Heart right ventricle (tissue), 16 donors: ENCODE data around the gene PLA2G4E. TPM values are rescaled to one million over a fixed set of nuclear protein-coding genes. Genes with fewer than 3 reads are reported as not detected.

ENCODE experiments used
- ATAC-seq, 8 donors: fragments of 200-7000 bp; cut with Tn5 transposase; one replicate each; pipeline ENCODE4 v1.9.1; 2020; ENCODE audit warnings: mild to moderate bottlenecking in 8 of 8, moderate library complexity in 8 of 8, moderate number of reproducible peaks in 1 of 8
- DNase-seq, 2 donors: peaks; one replicate each; pipeline ENCODE4 v3.0.0-alpha.2; 2020
- H3K27ac ChIP-seq, 10 donors: fragments of 200-600 bp; sonication (generic) in 2 of 10; one replicate each; pipeline versions ENCODE4 v1.5.0 to v1.8.0; 2020 to 2022; ENCODE audit warnings: mild to moderate bottlenecking in 3 of 10
- H3K27me3 ChIP-seq, 7 donors: fragments of 200-600 bp; one replicate each; pipeline ENCODE4 v1.8.0; 2021 to 2022; ENCODE audit warnings: mild to moderate bottlenecking in 2 of 7
- H3K36me3 ChIP-seq, 9 donors: fragments of 200-600 bp; sonication (generic) in 1 of 9; one replicate each; pipeline versions ENCODE4 v1.5.0 to v1.8.0; 2020 to 2022; ENCODE audit warnings: mild to moderate bottlenecking in 2 of 9
- H3K4me1 ChIP-seq, 9 donors: fragments of 200-600 bp; sonication (generic) in 1 of 9; one replicate each; pipeline versions ENCODE4 v1.5.0 to v1.8.0; 2020 to 2022; ENCODE audit warnings: mild to moderate bottlenecking in 4 of 9
- H3K4me3 ChIP-seq, 10 donors: fragments of 200-600 bp; sonication (generic) in 2 of 10; one replicate each; pipeline versions ENCODE4 v1.5.0 to v1.8.0; 2020 to 2022; ENCODE audit warnings: mild to moderate bottlenecking in 7 of 10, moderate library complexity in 2 of 10
- H3K9me3 ChIP-seq, 11 donors: fragments of 200-600 bp in 10 of 11; sonication (generic) in 2 of 11; one replicate each; pipeline versions ENCODE4 v1.5.0 to v1.8.0; 2013 to 2022; ENCODE audit warnings: mild to moderate bottlenecking in 2 of 11, control low read depth in 1 of 11, moderate library complexity in 1 of 11
- CTCF ChIP-seq, 9 donors: fragments of 200-600 bp; sonication (generic) in 2 of 9; IDR thresholded peaks; one replicate each; pipeline versions ENCODE4 v1.5.0 to v1.8.0; 2021 to 2022; ENCODE audit warnings: antibody characterized with exemption in 9 of 9, mild to moderate bottlenecking in 5 of 9, moderate library complexity in 1 of 9
- WGBS, 2 donors: extraction: QIAGEN DNeasy Blood & Tissue Kit; methylation state at CpG; one replicate each; pipeline ENCODE4 v1.1.7; 2013; ENCODE audit warnings: inconsistent platforms in 1 of 2; 5-methylcytosine and 5-hydroxymethylcytosine counted together
- intact Hi-C, 10 donors: fragments of 100-400 bp; cut with DNase I; formaldehyde crosslinking; loops; one replicate each; pipeline versions ENCODE4 v1.11.1 to v1.14.2; 2022
- polyA plus RNA-seq, 2 donors: library from polyadenylated mRNA; stranded (reverse); fragments of 200-250 nt; gene quantifications; one replicate each; pipeline ENCODE4 v1.2.3, GENCODE V29; 2013
- total RNA-seq, 10 donors: library from RNA; stranded (reverse); fragmentation: NEBNext Ultra II Directional in 3 of 10; extraction: Animal tissue kit (Norgen Biotek cat#: 25700) in 3 of 10; gene quantifications; one replicate each; pipeline versions ENCODE4 v1.2.1 to v1.2.4, GENCODE V29; 2021 to 2023
- donor health status: Arrhythmogenic right ventricular cardiomyopathy.
- donor health status: ischemic (EF 13 %, LVEDD 7.1; RV severe dilation, severe dysfunction).
- donor health status: healthy with polysubstance abuse.
- donor health status: DM: no; HTN: yes; CAD: no.
- donor health status: DM: no; HTN: no; CAD: no.
- donor health status: ischemic (EF 25% LVEDD 6.9; RV normal size, moderate dysfunction).
- donor health status: ischemic (EF 25% LVEDD 5.7; RV mildly dilated, moderate dysfunction).
- donor health status: healthy.
- donor health status: DM: yes; HTN: yes; CAD: no.
- donor health status: Ischemic cardiomyopathy.
- donor health status: ischemic (EF 35%, LVEDD 5.7; RV mildly dilated, moderate dysfunction).
- donor health status: nonischemic (EF 11% LVEDD 7.7; RV severe dilation, severe dysfunction).
- donor health status: DM: yes; HTN: yes; CAD: no.
- donor health status: PGD.
- donor health status: ischemic (EF 29% LVEDD 5.4; RV normal size, mild dysfunction).
- donor health status: nonischemic (EF 23%, LVEDD 6.1; RV moderate dilation, normal function).

The PLA2G4E gene
- total and polyA plus RNA-seq, 12 donors, result 0.05 to 0.79 (median 0.07) TPM; not detected in 7

- Histone ChIP-seq H3K27ac (peak overlapping the region in 9 of 10 donors; percentile 21 to 83 (median 78)), H3K4me3 (peak overlapping the region in 1 of 10 donors; percentile 11), H3K4me1 (peaks cover 38 to 100% (median 95%) of the 10 kb centered on the region in 9 donors), H3K9me3 (no peaks in the 10 kb centered on the region), H3K36me3 (peaks cover 0 to 67% (median 9%) of the 10 kb centered on the region in 9 donors), H3K27me3 (no peaks in the 10 kb centered on the region)
- no peak for TF ChIP-seq CTCF (IDR thresholded peaks at IDR 0.05)
- WGBS, 2 donors, result 39 to 52% methylated on average over 11 of the region's 11 CpGs
- DNase-seq (no peak), ATAC-seq (peak; percentile 3 to 52 (median 40))
- intact Hi-C loops, result no loop called here
Measured at GRCh38 chr15:41945731-41946130, 75.1 kb downstream of the PLA2G4E start.

- Histone ChIP-seq H3K4me1 (peaks cover 33 to 100% (median 95%) of the 10 kb centered on the region in 9 donors), H3K4me3 (no peak overlapping the region), H3K27ac (peak overlapping the region in 9 of 10 donors; percentile 49 to 83 (median 78)), H3K36me3 (peaks cover 0 to 67% (median 9%) of the 10 kb centered on the region in 9 donors), H3K9me3 (no peaks in the 10 kb centered on the region), H3K27me3 (no peaks in the 10 kb centered on the region)
- intact Hi-C loops, result no loop called here
- no peak for DNase-seq
- no peak for TF ChIP-seq CTCF (IDR thresholded peaks at IDR 0.05)
- 63 to 76% methylated on average over 6 of the region's 6 CpGs for WGBS, 2 donors
- ATAC-seq, result peak in 6 of 8 donors; percentile 19 to 48 (median 30)
Measured at GRCh38 chr15:41945221-41945620, 75.6 kb downstream of the PLA2G4E start.

- peaks cover 27 to 98% (median 89%) of the 10 kb centered on the region in 9 donors for H3K4me1 ChIP-seq
- no peaks in the 10 kb centered on the region for H3K9me3 ChIP-seq
- no peak overlapping the region for H3K4me3 ChIP-seq
- peak in 7 of 8 donors; percentile 49 to 77 (median 70) for ATAC-seq
- no peaks in the 10 kb centered on the region for H3K27me3 ChIP-seq
- intact Hi-C loops, result no loop called here
- no peak for TF ChIP-seq CTCF (IDR thresholded peaks at IDR 0.05)
- H3K27ac ChIP-seq, result peak overlapping the region; percentile 49 to 83 (median 78)
- peaks cover 0 to 72% (median 9%) of the 10 kb centered on the region in 9 donors for H3K36me3 ChIP-seq
- 21 to 30% methylated on average over 8 of the region's 8 CpGs for WGBS, 2 donors
- DNase-seq, result no peak
Measured at GRCh38 chr15:41944313-41944940, 76.4 kb downstream of the PLA2G4E start.

GRCh38 chr15:41943543-41944312, 77.1 kb downstream of the PLA2G4E start:
- H3K9me3 ChIP-seq, result no peaks in the 10 kb centered on the region

More at GRCh38 chr15:41943543-41944312, 77.1 kb downstream of the PLA2G4E start:
- Histone ChIP-seq H3K27me3 (no peaks in the 10 kb centered on the region), H3K4me1 (peaks cover 27 to 98% (median 87%) of the 10 kb centered on the region in 9 donors), H3K27ac (peak overlapping the region; percentile 49 to 83 (median 78)), H3K36me3 (peaks cover 0 to 79% (median 9%) of the 10 kb centered on the region in 9 donors), H3K4me3 (no peak overlapping the region)
- TF ChIP-seq CTCF (IDR thresholded peaks at IDR 0.05), result no peak
- ATAC-seq (peak in 1 of 8 donors; percentile 4), DNase-seq (no peak)
- intact Hi-C loops, result no loop called here
- 75 to 81% methylated on average over 6 of the region's 6 CpGs for WGBS, 2 donors
